Stimulated activated naive B cell treated with anti-CD40 and anti-IgM and Interleukin-4, amounts not matched to agents 10 μg/mL and 1 μg/mL and 100 μg/mL, for 72 hours (primary cell): ENCODE data around the gene ORM1.

Experiments used
- ATAC-seq, 2 donors: fragments of 150-1000 bp; cut with Tn5 transposase; replicated peaks; 2 replicates each; pipeline ENCODE4 v1.10.0; 2021; ENCODE audit warnings: moderate library complexity in 1 of 2
- DNase-seq: peaks from one replicate; pipeline ENCODE4 v3.0.0; 2021
- H3K27ac Mint-ChIP-seq: one replicate; pipeline ENCODE4 v1.8.0; 2022; ENCODE audit warnings: mild to moderate bottlenecking, mixed read lengths
- H3K27me3 Mint-ChIP-seq, 2 donors: one replicate each; pipeline ENCODE4 v1.8.0; 2022; ENCODE audit warnings: mixed read lengths in 2 of 2
- H3K36me3 Mint-ChIP-seq, 2 donors: one replicate each; pipeline ENCODE4 v1.8.0; 2022; ENCODE audit warnings: mixed read lengths in 2 of 2, mild to moderate bottlenecking in 1 of 2
- H3K4me1 Mint-ChIP-seq, 2 donors: one replicate each; pipeline ENCODE4 v1.8.0; 2022; ENCODE audit warnings: mixed read lengths in 2 of 2, mild to moderate bottlenecking in 1 of 2
- H3K4me3 Mint-ChIP-seq, 2 donors: one replicate each; pipeline ENCODE4 v1.8.0; 2022; ENCODE audit warnings: mild to moderate bottlenecking in 2 of 2, mixed read lengths in 2 of 2, moderate library complexity in 1 of 2
- H3K9me3 Mint-ChIP-seq, 2 donors: one replicate each; pipeline ENCODE4 v1.8.0; 2022; ENCODE audit warnings: mixed read lengths in 2 of 2, mild to moderate bottlenecking in 1 of 2

ORM1 gene

DNA sequence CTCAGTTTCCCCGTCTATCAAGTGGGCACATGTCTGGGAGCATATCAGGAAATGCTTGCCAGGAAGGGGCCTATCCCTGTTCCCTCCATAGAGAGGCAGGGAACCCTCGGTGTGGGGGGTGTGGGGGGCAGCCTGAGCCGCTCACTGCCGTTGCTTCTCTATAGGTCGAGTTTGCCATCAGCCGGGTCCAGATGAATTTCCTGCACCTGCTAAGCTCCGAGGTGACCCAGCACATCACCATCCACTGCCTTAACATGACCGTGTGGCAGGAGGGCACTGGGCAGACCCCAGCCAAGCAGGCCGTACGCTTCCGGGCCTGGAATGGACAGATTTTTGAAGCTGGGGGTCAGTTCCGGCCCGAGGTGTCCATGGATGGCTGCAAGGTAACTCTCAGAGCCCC, 13.8 kb upstream of the ORM1 start:
- DNase-seq (no peak), ATAC-seq (no peak)
- Mint-ChIP-seq H3K9me3 (no peaks in the 10 kb centered on the region), H3K4me3 (no peak overlapping the region), H3K4me1 (peaks cover 4 to 11% of the 10 kb centered on the region in 2 donors), H3K27me3 (peaks cover 6 to 10% of the 10 kb centered on the region in 2 donors), H3K27ac (no peak overlapping the region), H3K36me3 (no peaks in the 10 kb centered on the region)

DNA sequence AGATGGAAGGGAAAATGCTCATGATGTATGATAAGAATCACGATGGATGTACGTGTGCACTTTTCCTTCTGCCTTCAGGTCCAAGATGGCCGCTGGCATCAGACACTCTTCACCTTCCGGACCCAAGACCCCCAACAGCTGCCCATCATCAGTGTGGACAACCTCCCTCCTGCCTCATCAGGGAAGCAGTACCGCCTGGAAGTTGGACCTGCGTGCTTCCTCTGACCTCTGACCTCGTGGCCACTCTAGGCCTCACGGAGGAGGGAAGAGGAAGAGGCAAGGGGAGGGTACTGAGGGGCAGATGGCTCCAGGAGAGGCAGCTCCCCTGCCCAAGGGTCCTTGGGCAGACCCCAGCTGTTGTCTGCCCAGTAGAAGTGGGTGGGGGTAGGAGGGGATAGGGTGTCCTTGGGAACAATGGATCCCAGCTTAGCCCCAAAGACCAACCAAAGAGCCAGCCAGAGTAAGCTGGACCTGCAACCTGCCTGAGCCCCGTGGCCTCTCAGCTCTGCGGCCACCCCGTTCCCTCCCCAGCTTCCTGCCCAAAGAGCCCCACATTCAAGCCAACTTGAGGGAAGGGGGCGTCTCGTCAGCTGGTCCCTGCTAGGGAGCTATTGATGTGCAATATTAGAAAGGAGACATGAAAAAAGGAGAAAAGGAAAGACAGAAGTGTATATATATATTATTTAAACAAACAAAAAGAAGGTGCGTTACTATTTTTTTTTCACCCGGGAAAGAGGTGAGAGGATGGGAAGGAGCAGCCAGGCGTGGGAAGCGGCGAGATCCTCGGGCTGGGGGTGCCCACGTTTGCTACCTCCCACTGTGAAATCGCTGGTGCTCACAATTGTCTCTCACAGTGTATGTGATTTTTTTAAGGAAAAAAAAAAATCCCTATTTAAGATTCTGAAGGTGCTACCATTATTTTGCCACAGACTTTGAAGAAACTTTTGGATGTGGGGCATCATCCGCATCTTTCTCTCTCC, 12.1 kb upstream of the ORM1 start:
- ATAC-seq, result no peak
- peaks cover 0 to 7% of the 10 kb centered on the region in 2 donors for H3K27me3 Mint-ChIP-seq
- H3K27ac Mint-ChIP-seq, result no peak overlapping the region
- no peak overlapping the region for H3K4me3 Mint-ChIP-seq
- H3K9me3 Mint-ChIP-seq, result peaks cover 0 to 6% of the 10 kb centered on the region in 2 donors
- no peak for DNase-seq
- peaks cover 0 to 5% of the 10 kb centered on the region in 2 donors for H3K36me3 Mint-ChIP-seq
- peaks cover under 1 to 6% of the 10 kb centered on the region in 2 donors for H3K4me1 Mint-ChIP-seq

DNA sequence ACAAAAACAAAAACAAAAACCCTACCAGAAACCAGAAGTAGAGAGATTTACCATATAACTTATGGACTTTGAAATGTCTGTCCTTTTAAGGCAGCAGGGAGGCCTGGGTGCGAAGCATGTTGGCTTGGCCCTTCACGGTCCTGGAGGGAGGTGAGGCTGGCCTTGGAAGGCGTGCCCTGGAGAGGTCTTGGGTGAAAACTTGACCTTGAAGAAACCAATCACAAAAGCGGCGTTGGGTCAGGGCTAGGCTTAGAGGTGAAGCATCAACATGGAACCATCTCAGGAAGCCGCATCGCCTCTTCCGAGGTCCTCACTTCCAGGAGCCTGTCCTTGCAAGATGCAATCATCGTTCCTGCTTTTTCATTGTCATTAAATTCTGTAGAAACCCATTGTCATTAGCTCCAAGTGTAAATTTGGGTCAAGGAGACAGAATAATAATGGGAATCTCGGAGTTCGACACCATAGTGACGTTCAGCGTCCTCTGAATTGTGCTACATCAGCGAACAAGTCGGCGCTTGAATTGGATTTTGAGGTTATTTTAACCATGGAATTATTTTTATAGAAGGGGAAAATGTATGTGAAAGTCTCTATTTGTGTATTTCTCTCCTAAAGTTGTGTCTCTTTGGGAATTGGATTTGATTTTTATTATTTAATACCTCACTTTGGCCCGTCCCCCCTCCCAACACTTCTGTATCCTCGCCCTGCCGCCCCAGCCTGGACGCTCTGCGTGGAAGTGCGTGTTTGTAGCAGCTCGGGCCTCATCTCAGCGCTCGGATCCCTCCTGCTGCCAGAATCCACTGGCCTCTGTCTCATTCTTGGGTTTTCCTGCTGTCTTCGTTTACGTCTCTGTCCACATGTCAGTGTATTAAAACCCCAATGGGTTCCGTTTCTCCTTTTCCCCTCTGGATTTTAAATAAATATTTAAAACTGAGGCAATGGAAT, 11.1 kb upstream of the ORM1 start:
- Mint-ChIP-seq H3K4me1 (no peaks in the 10 kb centered on the region), H3K9me3 (peaks cover 0 to 6% of the 10 kb centered on the region in 2 donors), H3K27ac (no peak overlapping the region), H3K27me3 (no peaks in the 10 kb centered on the region), H3K36me3 (peaks cover 0 to 5% of the 10 kb centered on the region in 2 donors), H3K4me3 (no peak overlapping the region)
- ATAC-seq (no peak), DNase-seq (no peak)

DNA sequence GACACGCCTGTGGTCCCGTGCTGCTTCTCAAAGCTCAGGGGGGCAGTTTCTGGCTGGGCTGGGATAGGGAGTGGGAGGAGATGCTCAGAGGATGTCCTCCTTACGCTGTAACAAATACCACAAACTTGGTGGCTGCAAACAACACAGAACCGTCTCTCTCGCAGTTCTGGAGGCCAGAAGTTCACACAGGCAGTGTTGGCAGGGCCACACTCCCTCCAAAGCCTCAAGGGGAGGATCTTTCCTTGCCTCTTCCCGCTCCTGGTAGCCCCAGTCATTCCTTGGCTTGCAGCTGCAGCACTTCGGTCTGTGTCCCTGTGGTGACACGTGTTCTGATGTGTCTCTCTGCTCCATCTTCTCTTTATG, 10.4 kb upstream of the ORM1 start:
- Mint-ChIP-seq H3K4me3 (no peak overlapping the region), H3K9me3 (peaks cover 0 to 6% of the 10 kb centered on the region in 2 donors), H3K36me3 (peaks cover 0 to 5% of the 10 kb centered on the region in 2 donors), H3K27me3 (no peaks in the 10 kb centered on the region), H3K4me1 (no peaks in the 10 kb centered on the region), H3K27ac (no peak overlapping the region)
- no peak for ATAC-seq
- no peak for DNase-seq

DNA sequence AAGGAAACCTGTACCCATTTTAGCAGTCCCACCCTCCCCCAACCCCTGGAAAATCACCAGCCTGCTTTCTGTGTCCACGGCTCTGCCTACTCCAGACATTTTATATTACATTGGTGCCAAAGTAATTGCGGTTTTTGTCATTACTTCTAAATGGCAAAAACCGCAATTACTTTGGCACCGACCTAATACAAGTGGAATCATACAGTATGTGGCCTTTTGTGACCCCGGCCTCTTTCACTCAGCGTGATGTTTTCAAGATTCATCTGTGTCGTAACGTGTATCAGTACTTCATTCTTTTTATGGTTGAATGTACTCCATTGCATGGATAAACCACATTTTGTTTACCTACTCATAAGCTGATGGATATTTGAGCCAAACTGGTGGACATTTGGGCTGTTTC, 9.7 kb upstream of the ORM1 start:
- Mint-ChIP-seq H3K27me3 (no peaks in the 10 kb centered on the region), H3K36me3 (peaks cover 0 to 5% of the 10 kb centered on the region in 2 donors)

DNA sequence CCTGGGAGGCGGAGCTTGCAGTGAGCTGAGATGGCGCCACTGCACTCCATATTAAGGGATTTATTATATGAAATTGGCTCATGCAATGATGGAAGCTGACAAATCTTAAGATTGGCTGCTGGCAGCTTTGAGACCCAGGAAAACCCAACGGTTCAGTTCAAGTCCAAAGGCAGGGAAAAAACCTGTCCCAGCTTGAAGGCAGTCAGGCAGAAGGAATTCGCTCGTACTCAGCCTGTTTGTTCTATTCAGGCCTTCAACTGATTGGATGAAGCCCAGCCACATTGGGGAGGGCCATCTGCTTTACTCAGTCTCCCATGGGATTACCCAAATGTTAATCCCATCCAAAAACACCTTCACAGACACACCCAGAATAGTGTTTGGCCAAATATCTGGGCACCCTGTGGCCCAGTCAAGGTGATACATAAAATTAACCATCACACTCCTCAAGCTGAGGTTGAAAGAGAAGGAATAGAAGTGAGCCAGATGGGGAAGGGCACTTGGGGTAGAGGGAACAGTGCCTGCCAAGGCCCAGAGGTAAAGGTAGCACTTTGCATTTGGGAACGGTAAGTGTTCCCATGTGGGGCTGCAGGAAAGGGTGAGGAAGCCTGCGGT, 8.5 kb upstream of the ORM1 start:
- Mint-ChIP-seq H3K4me1 (no peaks in the 10 kb centered on the region), H3K27me3 (peaks cover 0 to 6% of the 10 kb centered on the region in 2 donors), H3K27ac (no peak overlapping the region), H3K36me3 (peaks cover 0 to 5% of the 10 kb centered on the region in 2 donors), H3K9me3 (peaks cover 0 to 6% of the 10 kb centered on the region in 2 donors), H3K4me3 (no peak overlapping the region)
- DNase-seq (no peak), ATAC-seq (no peak)

More for the DNA sequence above, 9.7 kb upstream of the ORM1 start:
- H3K9me3 Mint-ChIP-seq, result peaks cover 0 to 6% of the 10 kb centered on the region in 2 donors
- no peak for ATAC-seq
- no peaks in the 10 kb centered on the region for H3K4me1 Mint-ChIP-seq
- DNase-seq, result no peak
- H3K27ac Mint-ChIP-seq, result no peak overlapping the region
- no peak overlapping the region for H3K4me3 Mint-ChIP-seq

DNA sequence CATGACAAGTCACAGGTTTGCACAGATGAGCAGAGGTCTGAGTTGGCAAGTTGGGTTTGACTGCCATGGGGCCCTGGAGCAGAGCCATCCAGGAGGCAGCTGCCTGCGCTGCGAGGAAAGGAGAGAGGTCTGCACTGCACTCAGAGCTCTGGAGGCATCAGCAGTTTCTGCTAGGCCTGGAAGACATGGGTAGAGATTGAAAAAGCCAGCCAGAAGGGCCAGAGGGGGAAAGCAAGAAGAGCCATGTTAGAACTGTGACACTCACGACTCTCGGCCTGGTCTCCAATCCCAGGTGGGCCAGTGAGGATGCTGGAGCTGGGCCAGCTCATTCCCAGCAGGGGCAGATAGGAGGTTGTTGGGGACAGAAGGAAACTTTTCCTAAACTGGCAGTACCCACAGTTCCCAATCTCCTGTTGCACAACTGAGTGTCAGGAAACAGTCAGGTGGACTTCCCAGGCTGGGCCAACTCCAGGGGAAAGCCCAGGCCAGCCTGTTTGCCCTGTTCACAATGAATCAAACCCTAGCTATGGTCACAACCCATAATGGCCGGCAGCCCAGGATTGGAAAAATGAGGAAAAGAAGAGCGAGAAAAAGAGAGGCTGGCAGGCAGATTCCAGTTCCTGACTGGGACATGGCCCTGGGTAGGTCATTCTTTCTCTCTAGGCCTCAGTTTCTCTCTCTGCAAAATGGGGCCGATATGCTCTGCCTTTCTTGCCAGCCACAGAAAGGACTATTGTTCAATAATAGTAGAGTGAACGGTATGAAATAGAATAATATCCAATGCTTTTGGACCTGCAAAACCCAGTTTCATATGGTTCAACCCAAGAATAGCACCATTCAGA, 7.8 kb upstream of the ORM1 start:
- Mint-ChIP-seq H3K27me3 (peaks cover 0 to 7% of the 10 kb centered on the region in 2 donors), H3K27ac (no peak overlapping the region), H3K9me3 (peaks cover 0 to 6% of the 10 kb centered on the region in 2 donors), H3K36me3 (peaks cover 0 to 5% of the 10 kb centered on the region in 2 donors), H3K4me1 (no peaks in the 10 kb centered on the region), H3K4me3 (no peak overlapping the region)
- DNase-seq (no peak), ATAC-seq (no peak)

DNA sequence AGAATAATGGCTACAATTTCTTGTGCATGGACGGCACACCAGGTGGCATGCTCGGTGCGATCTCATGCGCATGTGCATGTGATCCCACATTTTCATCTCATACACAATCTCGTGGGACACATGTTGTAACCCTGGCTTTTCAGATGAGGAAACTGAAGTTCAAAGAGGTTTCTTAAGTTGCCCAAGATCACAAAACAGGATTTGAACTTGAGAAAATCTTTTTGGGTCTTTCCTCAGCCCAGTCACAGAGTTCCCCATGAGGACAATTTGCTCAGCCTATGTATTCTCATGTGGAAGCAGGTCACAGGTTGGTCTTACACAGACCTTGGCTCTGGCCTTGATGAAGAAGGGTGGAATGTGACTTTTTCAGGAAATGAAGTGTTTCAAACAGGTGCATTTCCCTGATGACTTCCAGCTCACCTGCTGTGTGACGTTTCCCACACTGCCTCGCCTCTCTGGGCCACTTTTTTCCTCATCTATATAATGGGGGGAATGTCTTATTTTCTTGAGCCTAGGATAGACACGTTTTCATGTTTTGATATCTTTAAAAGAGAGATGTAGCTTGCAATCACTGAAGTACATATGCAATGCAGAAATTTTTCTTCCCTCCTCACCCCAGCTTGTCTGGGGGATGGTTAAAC, 7.1 kb upstream of the ORM1 start:
- Mint-ChIP-seq H3K9me3 (peaks cover 0 to 6% of the 10 kb centered on the region in 2 donors), H3K4me1 (no peaks in the 10 kb centered on the region), H3K27ac (no peak overlapping the region), H3K4me3 (no peak overlapping the region), H3K27me3 (peaks cover 0 to 7% of the 10 kb centered on the region in 2 donors), H3K36me3 (peaks cover 0 to 5% of the 10 kb centered on the region in 2 donors)
- no peak for ATAC-seq
- no peak for DNase-seq

DNA sequence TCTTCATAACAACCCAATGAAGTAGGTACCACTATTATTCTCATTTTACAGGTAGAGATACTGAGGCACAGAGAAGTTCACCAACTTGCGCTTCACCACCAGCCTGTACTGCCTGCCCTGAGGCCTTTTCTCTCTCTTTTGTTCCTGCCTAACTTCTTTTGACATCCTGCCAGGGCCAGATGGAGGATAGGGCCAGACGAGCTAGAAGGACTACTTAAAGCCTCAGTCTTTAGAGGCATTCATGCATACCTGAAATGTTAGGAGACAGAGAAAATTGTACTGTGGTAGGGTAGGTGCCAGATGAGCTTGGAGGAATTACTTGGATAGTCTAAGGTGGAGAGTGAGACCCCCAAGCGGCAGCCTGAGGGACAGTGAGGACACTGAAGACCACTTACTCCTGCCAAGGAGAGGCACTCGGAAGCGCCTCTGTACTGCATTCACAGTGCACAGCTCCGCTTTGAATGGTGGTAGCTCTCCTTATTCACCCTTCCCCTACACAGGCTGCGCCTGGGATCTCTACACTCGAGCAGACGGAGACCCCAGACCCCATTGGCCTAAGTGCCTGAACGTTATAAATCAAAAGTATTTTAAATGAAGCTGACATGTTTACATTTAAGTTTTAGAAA, 6.2 kb upstream of the ORM1 start:
- Mint-ChIP-seq H3K27me3 (peaks cover 0 to 7% of the 10 kb centered on the region in 2 donors), H3K9me3 (peaks cover 0 to 6% of the 10 kb centered on the region in 2 donors), H3K4me3 (no peak overlapping the region), H3K4me1 (no peaks in the 10 kb centered on the region), H3K27ac (no peak overlapping the region), H3K36me3 (peaks cover 0 to 5% of the 10 kb centered on the region in 2 donors)
- DNase-seq (no peak), ATAC-seq (no peak)

DNA sequence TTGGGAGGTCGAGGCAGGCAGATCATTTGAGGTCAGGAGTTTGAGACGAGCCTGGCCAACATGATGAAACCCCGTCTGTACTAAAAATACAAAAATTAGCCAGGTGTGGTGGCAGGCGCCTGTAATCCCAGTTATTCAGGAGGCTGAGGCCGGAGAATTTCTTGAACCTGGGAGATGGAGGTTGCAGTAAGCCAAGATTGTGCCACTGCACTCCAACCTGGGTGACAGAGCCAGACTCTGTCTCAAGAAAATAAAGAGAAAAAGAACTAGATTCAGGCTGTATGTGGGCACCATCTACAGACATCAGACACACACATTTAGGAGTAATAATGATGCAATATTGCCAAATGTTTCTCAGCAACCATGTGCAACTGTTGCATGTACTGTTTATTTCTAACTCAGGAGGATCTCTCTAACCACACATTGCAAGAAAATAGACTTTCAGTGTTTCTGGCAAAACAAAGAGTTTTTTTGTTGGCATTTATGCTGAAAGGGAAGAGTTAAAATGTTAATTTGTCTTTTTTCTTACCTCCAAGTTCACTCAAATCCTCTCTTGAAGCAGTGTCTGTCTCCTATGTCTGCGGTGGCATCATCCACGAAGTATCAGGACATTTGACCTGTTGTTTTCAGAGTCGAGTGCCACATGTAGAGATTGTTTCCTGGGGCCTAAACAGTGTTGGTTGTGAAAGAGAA, 5.1 kb upstream of the ORM1 start:
- no peak overlapping the region for H3K27ac Mint-ChIP-seq
- peaks cover 0 to 7% of the 10 kb centered on the region in 2 donors for H3K27me3 Mint-ChIP-seq
- H3K9me3 Mint-ChIP-seq, result peaks cover 0 to 6% of the 10 kb centered on the region in 2 donors
- no peaks in the 10 kb centered on the region for H3K4me1 Mint-ChIP-seq
- H3K36me3 Mint-ChIP-seq, result peaks cover 0 to 5% of the 10 kb centered on the region in 2 donors
- DNase-seq, result no peak
- no peak for ATAC-seq
- H3K4me3 Mint-ChIP-seq, result no peak overlapping the region

DNA sequence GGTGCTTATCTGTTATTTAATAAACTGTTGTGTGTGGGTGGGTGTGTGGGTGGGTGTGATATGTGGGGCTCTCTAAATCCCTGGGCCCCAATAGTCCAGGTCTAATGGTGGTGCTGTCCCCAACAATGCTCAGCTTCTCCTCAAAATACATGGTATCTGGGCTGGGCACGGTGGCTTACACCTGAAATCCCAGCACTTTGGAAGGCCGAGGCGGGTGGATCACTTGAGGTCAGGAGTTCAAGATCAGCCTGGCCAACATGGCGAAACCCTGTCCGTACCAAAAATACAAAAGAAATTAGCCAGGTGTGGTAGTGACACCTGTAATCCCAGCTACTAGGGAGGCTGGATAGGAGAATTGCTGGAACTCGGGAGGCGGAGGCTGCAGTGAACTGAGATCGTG, 4.5 kb upstream of the ORM1 start:
- H3K4me3 Mint-ChIP-seq, result no peak overlapping the region

DNA sequence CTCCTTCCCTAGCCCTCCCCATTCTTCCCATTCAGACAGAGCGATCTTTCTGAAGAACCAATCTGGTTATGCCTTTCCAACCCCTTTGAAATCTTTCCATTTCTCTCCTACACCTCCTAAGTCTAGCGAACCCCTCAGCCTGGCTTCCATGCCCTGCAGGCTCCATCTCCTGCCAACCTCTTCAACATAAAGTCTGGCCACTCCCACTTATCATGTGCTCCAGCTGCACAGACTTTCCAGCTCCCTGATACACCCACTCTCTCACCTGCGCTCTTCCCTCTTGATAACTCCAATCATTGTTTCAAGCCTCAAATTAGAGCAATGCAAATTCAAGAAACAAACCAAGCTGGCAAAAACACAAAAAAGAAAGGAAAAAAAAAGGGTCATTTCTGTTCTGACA, 3.8 kb upstream of the ORM1 start:
- Mint-ChIP-seq H3K27ac (no peak overlapping the region), H3K4me1 (no peaks in the 10 kb centered on the region), H3K9me3 (peaks cover 0 to 6% of the 10 kb centered on the region in 2 donors), H3K27me3 (peaks cover 0 to 7% of the 10 kb centered on the region in 2 donors), H3K4me3 (no peak overlapping the region), H3K36me3 (peaks cover 0 to 5% of the 10 kb centered on the region in 2 donors)
- no peak for ATAC-seq
- no peak for DNase-seq

More for the DNA sequence above, 4.5 kb upstream of the ORM1 start:
- Mint-ChIP-seq H3K9me3 (peaks cover 0 to 6% of the 10 kb centered on the region in 2 donors), H3K4me1 (no peaks in the 10 kb centered on the region), H3K27me3 (peaks cover 0 to 7% of the 10 kb centered on the region in 2 donors), H3K27ac (no peak overlapping the region), H3K36me3 (peaks cover 0 to 5% of the 10 kb centered on the region in 2 donors)
- ATAC-seq (no peak), DNase-seq (no peak)
